Measurements from ENCODE around the gene ZNF569.
A peak's percentile ranks its signal among the peaks of the same experiment; 100 is the strongest.
"Not testable (repeated sequence)": the region's sequence is repeated elsewhere in the genome, so short reads cannot be mapped to it uniquely, and the experiment has no call there.

Gene ZNF569

GRCh38 chr19:37391399-37391798 is 75.8 kb downstream of the ZNF569 start:
- DNase-seq: not testable (repeated sequence)

- DNase-seq: no peak
These were observed 78.0 kb downstream of the ZNF569 start for GRCh38 chr19:37389234-37389633.

GRCh38 chr19:37370880-37371661 is 96.2 kb downstream of the ZNF569 start, which contains the start of gene ZNF527:
ZNF527 (plus strand) TSS chr19:37371099; CDS start chr19:37374199, 3,100 bp downstream.
- peak; percentile 96 for DNase-seq

GRCh38 chr19:37370386-37370879 is 96.8 kb downstream of the ZNF569 start:
- not testable (repeated sequence) for DNase-seq

- DNase-seq: no peak
These were observed 104.5 kb downstream of the ZNF569 start for GRCh38 chr19:37362733-37363132.

- no peak for DNase-seq
These were observed 105.2 kb downstream of the ZNF569 start for GRCh38 chr19:37361994-37362393.
